Measurements from ENCODE around the gene ZXDC. TPM values are rescaled to one million over a fixed set of nuclear protein-coding genes. Genes with fewer than 3 reads are reported as not detected.
A peak's percentile ranks its signal among the peaks of the same experiment; 100 is the strongest.

ZXDC gene
- total RNA-seq, 1 donor from 2014 or later = 45.4 TPM

GRCh38 chr3:126522363-126522788, 46.7 kb upstream of the ZXDC start:
- TF ChIP-seq, protein P1, sequence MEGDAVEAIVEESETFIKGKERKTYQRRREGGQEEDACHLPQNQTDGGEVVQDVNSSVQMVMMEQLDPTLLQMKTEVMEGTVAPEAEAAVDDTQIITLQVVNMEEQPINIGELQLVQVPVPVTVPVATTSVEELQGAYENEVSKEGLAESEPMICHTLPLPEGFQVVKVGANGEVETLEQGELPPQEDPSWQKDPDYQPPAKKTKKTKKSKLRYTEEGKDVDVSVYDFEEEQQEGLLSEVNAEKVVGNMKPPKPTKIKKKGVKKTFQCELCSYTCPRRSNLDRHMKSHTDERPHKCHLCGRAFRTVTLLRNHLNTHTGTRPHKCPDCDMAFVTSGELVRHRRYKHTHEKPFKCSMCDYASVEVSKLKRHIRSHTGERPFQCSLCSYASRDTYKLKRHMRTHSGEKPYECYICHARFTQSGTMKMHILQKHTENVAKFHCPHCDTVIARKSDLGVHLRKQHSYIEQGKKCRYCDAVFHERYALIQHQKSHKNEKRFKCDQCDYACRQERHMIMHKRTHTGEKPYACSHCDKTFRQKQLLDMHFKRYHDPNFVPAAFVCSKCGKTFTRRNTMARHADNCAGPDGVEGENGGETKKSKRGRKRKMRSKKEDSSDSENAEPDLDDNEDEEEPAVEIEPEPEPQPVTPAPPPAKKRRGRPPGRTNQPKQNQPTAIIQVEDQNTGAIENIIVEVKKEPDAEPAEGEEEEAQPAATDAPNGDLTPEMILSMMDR (IDR thresholded peaks at IDR 0.05) = peak; percentile 81
- CTCF ChIA-PET = interaction anchor here (1.1 to 3.7 kb wide), 7 partner anchors 7 to 1026 kb away, joined by 3 to 47 read pairs (median 5); no protein-coding TSS in a partner anchor
- Mint-ChIP-seq H3K36me3 (ENCODE audit: low read depth) (no peaks in the 10 kb centered on the region), H3K4me3 (no peak overlapping the region), H3K4me1 (no peaks in the 10 kb centered on the region), H3K27me3 (peaks cover 24% of the 10 kb centered on the region), H3K9me3 (no peaks in the 10 kb centered on the region), H3K27ac (no peak overlapping the region)
- intact Hi-C loops (cut with micrococcal nuclease) = loop anchor here (1.0 to 10.0 kb wide), 5 partner anchors 132 to 1025 kb away; partner anchors contain the start of genes PLXNA1 and TXNRD3
- ATAC-seq (ENCODE audit: low read depth) = no peak
- peak; percentile 37 for DNase-seq
- POLR2A ChIA-PET = no interaction called here

DNA sequence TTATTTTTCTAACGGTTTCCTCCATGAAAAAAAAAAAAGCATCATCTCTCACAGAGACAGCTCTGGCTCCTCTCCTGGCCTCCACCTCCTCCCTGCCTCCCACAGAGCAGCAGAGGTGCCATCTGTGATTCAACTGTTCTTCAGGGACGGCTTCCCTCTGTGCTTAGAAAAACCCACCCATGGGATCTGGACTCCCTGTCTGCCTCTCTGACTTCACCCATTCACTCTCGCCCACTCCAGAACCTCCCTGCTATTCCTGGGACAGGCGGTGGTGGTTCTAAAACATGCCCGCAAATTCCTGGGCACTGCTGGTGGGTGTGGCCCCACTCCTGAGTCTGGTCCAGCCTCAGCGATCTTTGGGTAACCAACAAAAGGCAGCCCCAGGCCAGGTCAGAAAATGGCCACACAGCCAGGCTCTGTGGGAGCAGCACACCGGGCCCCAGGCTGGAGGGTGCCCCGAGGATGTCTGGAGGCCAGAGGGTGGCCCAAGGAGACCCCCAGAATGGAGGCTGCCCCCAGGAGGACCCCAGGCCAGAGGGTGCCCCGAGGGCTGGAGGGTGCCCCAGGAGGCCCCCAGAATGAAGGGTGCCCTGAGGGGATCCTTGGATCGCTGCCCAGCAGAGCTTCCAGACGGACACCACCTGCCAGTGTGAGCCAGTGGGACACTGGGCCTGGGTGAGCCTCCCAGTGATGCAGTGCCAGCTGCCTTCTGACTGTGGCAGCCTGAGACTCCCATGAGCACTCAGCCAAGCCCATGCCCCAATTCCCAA, 45.6 kb upstream of the ZXDC start:
- intact Hi-C loops (cut with micrococcal nuclease) = loop anchor here (10.0 kb wide), 2 partner anchors 133 to 233 kb away; partner anchors contain the start of gene TXNRD3
- TF ChIP-seq, protein P1 (IDR thresholded peaks at IDR 0.05) = no peak
- no peak overlapping the region for H3K27ac Mint-ChIP-seq
- no peaks in the 10 kb centered on the region for H3K36me3 Mint-ChIP-seq (ENCODE audit: low read depth)
- no peaks in the 10 kb centered on the region for H3K9me3 Mint-ChIP-seq
- ATAC-seq (ENCODE audit: low read depth) (no peak), DNase-seq (no peak)
- no peak overlapping the region for H3K4me3 Mint-ChIP-seq
- peaks cover 25% of the 10 kb centered on the region for H3K27me3 Mint-ChIP-seq
- ChIA-PET CTCF (interaction anchor here (1.4 to 3.7 kb wide), 4 partner anchors 11 to 1027 kb away, joined by 5 to 47 read pairs (median 12); no protein-coding TSS in a partner anchor), POLR2A (no interaction called here)
- no peaks in the 10 kb centered on the region for H3K4me1 Mint-ChIP-seq

GRCh38 chr3:126519506-126520455, 44.1 kb upstream of the ZXDC start:
- Mint-ChIP-seq H3K27me3 (peaks cover 21% of the 10 kb centered on the region), H3K4me3 (no peak overlapping the region), H3K36me3 (ENCODE audit: low read depth) (no peaks in the 10 kb centered on the region), H3K4me1 (no peaks in the 10 kb centered on the region), H3K9me3 (no peaks in the 10 kb centered on the region), H3K27ac (no peak overlapping the region)
- DNase-seq (no peak), ATAC-seq (ENCODE audit: low read depth) (no peak)
- CTCF ChIA-PET = no interaction called here
- POLR2A ChIA-PET = no interaction called here
- intact Hi-C loops (cut with micrococcal nuclease) = loop anchor here (10.0 kb wide), 2 partner anchors 135 to 235 kb away; partner anchors contain the start of gene TXNRD3
- TF ChIP-seq, protein P1 (IDR thresholded peaks at IDR 0.05) = no peak

DNA sequence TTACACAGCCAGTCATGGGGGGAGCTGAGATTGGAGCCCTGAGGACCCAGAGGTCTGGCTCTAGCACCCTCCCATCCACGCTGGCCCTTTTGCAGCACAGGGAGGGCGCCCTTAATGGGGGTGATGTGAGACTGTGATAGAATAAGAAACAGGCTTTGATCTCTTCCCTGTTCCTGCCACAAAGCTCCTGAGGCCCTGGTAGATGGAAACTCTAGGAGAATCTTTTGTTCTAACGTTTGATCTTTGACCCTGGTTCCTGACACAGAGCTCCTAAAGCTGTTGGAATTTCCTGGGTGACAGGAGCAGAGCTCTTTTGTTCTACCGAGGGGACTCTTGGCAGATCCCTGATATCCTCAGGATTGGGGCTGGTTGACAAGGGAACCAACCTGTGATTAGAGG, 43.1 kb upstream of the ZXDC start:
- DNase-seq (no peak), ATAC-seq (ENCODE audit: low read depth) (no peak)
- Mint-ChIP-seq H3K4me1 (no peaks in the 10 kb centered on the region), H3K36me3 (ENCODE audit: low read depth) (no peaks in the 10 kb centered on the region), H3K27ac (no peak overlapping the region), H3K27me3 (peaks cover 21% of the 10 kb centered on the region), H3K9me3 (no peaks in the 10 kb centered on the region), H3K4me3 (no peak overlapping the region)
- intact Hi-C loops (cut with micrococcal nuclease) = no loop called here
- ChIA-PET CTCF (interaction anchor here (0.7 kb wide), 1 partner anchor 1029 kb away, joined by 4 read pairs; no protein-coding TSS in a partner anchor), POLR2A (no interaction called here)
- TF ChIP-seq, protein P1 (IDR thresholded peaks at IDR 0.05) = no peak

All from activated B cell treated with CpG ODN at 0.5 μM for 24 hours (primary cell).